NK-92 treated with Interleukin-12 subunit alpha and Interleukin-12 subunit beta, amount 100 ng/mL, for 24 hours (cell line): ENCODE measurements around the gene DROSHA.
"Not testable (repeated sequence)": the region's sequence is repeated elsewhere in the genome, so short reads cannot be mapped to it uniquely, and the experiment has no call there.

Experiments
- DNase-seq: peaks from one replicate; lab custom pipeline; 2025; lab: John Stamatoyannopoulos, UW

DROSHA gene

GRCh38 chr5:31378838-31379237 lies 153.1 kb downstream of the DROSHA start:
- no peak for DNase-seq

DNA sequence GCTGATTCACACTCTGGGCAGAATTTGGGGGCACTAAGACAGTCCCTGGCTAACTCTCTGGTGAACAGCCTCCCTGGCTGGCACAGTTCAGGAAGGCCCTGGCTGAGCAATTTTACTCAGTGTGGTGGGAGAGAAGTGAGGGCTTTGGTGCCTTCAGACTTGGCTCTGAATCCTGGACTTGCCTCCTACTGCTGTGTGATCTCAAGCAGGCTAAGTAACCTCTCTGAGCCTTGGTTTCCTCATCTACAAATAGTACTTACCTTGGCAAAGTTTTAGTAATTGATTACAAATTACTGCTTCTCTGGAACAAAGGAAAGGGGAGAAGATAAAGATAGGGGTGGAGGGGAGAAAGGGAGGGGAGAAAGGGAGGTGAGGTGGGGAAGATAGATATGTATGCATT lies 153.8 kb downstream of the DROSHA start:
- DNase-seq = no peak

DNA sequence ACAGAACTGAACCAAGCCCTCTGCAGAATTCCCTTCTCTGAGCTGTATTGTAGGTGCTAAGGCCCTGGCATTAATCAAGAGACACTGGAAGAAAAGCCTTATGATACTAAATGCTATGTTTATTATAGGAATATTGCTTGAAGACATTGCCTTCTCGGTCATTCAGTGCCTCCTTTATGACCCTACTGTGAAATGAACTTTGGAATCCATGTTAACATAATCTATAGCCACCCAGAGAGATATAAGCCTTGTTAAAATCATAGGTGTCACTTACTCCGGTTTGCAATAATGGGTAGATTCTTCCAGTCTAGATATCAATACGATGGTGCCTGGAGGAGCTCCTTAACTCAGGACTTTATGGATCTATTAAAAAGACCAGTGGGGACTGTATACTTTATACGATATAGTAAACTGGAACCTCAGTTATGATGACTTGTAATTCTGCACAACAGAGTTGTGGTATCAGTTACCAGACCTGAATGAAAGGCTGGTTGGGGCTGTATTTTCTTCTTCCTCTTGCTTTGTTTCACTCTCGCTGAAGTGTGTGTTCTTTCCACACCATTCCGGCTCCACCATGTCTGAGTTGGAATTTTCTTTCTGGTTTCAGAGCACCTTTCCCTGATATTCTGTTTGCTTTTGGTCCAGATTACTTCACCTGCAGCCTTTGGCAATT lies 154.5 kb downstream of the DROSHA start:
- no peak for DNase-seq

- no peak for DNase-seq
Measured at GRCh38 chr5:31375999-31376720, 155.7 kb downstream of the DROSHA start.

DNA sequence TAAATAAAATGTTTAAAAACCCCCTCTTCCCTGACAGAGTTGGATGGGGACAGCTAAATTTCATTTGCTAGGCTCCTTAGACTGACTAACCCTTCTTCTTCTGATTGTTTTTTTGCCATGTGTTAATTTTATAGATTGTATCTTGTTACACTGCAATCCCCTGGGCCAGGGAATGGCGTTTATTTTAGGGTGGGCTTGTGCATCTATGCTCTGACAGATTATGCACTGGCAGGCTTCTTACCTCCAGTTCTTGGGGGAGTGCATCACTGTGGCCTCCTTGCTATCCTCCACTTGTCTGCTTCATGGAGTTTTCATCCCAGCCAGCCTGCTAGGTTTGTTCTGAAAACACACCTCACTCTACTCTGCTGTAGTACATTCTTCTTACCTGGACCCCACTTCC lies 159.8 kb downstream of the DROSHA start:
- no peak for DNase-seq

DNA sequence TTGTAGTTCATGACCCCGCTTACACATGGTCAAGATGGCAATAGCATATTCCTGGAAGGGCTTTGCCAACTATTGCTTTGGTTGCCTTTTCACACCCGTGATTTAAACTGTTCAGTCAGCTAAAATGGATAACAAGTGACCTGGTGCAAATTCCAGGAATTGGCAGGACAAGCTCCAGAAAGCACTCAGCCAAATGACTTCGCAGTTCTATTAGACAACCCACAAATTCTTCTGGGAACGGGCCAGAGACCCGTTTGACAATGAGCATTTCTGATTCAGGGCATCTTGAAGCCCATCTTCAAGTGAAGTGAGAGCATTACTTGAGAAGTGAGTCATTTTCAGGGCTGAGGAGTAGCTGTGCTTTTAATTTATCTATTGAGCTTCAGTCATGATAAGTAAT lies 165.0 kb downstream of the DROSHA start:
- no peak for DNase-seq

DNA sequence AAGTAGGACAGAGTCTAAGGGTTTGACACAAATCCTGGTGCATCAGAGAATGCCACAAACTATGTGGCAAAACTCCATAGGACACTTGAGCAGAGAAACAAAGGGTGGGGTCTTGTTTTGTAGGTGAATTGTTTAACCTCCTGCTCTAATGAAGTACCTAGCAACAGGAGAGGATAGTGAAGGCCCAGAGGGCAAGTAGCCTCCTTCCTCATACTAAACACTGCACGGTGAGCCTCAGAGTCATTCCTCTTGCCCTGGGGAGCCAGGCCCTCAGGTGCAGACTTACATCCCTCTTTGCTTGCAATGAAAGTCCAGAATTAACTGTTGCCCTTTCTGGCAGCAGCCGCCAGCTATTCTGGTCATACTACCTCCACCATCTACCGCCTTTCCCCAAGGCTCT lies 166.1 kb downstream of the DROSHA start:
- no peak for DNase-seq

- no peak for DNase-seq
Measured at GRCh38 chr5:31364881-31365636, 166.8 kb downstream of the DROSHA start.

GRCh38 chr5:31362931-31363568 lies 168.8 kb downstream of the DROSHA start:
- no peak for DNase-seq

DNA sequence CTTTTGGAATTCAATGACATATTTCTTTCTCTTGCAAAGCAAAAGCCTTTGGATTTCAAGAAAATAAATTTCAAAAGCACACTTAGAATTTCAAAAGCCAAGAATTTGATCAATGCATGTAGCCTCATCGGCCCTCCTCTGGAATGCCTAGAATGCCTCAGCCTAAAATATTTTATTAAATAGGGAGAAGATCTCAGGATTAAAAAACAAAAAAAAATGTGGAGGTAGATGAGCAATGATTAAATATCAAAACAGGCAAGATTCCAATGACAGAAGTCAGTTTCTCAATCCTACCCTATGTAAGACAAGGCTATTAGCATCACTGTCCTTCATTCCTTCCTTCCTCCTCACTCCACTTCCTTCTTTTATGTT lies 169.4 kb downstream of the DROSHA start:
- no peak for DNase-seq

DNA sequence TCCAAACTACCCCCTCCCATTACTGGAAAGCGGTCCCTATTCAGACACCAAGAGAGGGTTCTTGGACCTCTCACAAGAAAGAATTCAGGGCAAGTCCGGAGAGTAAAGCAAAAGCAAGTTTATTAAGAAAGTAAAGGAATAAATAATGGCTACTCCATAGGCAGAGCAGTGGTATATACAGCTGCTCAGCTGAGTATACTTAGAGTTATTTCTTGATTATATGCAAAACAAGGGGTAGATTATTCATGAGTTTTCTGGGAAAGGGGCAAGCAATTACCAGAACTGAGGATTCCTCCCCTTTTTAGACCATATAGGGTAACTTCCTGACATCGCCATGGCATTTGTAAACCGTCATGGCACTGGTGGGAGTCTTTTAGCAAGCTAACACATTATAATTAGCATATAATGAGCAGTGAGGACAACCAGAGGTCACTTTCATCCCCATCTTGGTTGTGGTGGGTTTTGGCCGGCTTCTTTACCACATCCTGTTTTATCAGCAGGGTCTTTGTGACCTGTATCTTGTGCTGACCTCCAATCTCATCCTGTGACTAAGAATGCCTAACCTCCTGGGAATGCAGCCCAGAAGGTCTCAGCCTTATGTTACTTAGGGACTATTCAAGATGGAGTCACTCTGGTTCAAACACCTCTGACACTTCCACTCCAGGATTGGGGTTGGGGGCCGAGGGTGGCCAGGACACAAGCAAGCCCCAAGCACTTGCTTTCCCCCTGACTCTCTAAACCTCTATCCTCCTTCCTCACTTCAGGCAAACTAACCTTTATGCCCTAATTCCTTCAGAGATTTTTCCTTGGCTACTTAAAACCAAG lies 170.0 kb downstream of the DROSHA start:
- DNase-seq = not testable (repeated sequence)

- no peak for DNase-seq
Measured at GRCh38 chr5:31361234-31361633, 170.7 kb downstream of the DROSHA start.

DNA sequence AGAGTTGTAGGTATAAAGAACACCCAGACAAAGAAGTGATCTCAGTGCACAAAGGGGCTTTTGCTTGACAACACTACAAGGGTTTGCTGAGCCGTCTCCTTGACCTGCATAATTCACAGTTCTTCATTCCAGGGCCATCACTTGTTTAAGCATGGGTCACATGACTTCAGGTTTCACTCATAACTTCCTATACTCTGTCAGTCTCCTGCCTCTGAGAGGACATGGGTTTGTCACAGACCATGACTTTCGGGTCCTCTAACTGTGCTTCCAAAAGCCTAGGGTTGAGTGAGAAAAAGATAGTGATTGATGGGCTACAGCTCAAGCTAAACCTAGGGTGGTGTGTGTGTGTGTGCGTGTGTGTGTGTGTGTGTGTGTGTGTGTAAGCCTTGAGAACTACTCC lies 172.1 kb downstream of the DROSHA start:
- DNase-seq = no peak

DNA sequence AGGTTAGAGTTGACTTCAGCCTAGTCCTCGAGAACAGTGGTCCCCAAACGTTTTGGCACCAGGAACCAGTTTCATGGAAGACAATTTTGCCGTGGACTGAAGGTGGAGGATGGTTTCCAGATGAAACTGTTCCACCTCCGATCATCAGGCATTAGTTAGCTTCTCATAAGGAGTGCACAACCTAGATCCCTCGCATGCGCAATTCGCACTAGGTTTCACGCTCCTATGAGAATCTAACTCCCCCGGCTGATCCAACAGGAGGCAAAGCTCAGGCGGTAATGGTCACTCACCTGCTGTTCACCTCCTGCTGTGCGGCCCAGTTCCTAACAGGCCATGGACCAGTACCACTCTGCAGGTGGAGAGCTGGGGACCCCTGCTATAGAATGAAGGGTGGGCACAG lies 174.9 kb downstream of the DROSHA start:
- DNase-seq = no peak

GRCh38 chr5:31355337-31355736 lies 176.6 kb downstream of the DROSHA start:
- DNase-seq = no peak
